Peyer's patch (tissue), 4 donors: ENCODE data around the gene PHLDB3. TPM values are rescaled to one million over a fixed set of nuclear protein-coding genes. Genes with fewer than 3 reads are reported as not detected.

ENCODE experiments used
- DNase-seq, 3 donors: peaks; one replicate each; pipeline ENCODE4 v3.0.0-alpha.2; 2017 to 2019
- H3K27ac ChIP-seq, 4 donors: fragments of 200-600 bp; sonication (generic); one replicate each; pipeline ENCODE4 v1.5.1; 2016 to 2019
- H3K27me3 ChIP-seq, 2 donors: fragments of 200-600 bp; sonication (generic); one replicate each; pipeline ENCODE4 v1.5.1; 2019
- H3K36me3 ChIP-seq, 3 donors: fragments of 200-600 bp; sonication (generic); one replicate each; pipeline ENCODE4 v1.5.1; 2016 to 2019
- H3K4me1 ChIP-seq, 4 donors: fragments of 200-600 bp; sonication (generic); one replicate each; pipeline ENCODE4 v1.5.1; 2016 to 2019
- H3K4me3 ChIP-seq, 4 donors: fragments of 200-600 bp; sonication (generic); 1 replicate in 3 of 4; 2 replicates in 1 of 4; pipeline ENCODE4 v1.5.1; 2016 to 2019; ENCODE audit warnings: mild to moderate bottlenecking in 1 of 4
- H3K9me3 ChIP-seq, 4 donors: fragments of 200-600 bp; sonication (generic); one replicate each; pipeline ENCODE4 v1.5.1; 2016 to 2019; ENCODE audit warnings: mild to moderate bottlenecking in 1 of 4
- CTCF ChIP-seq, 6 experiments: fragments of 450-650 bp in 4 of 6; fragments of 200-600 bp in 2 of 6; sonication (generic) in 1 of 6; IDR thresholded peaks; one replicate each; pipeline ENCODE4 v1.5.1; 2017 to 2019; ENCODE audit warnings: antibody characterized with exemption in 6 of 6, mild to moderate bottlenecking in 3 of 6, moderate library complexity in 1 of 6
- POLR2A ChIP-seq, 2 donors: fragments of 450-650 bp; IDR thresholded peaks; one replicate each; pipeline ENCODE4 v1.5.1; 2017; ENCODE audit warnings: antibody characterized with exemption in 2 of 2, mild to moderate bottlenecking in 2 of 2, moderate library complexity in 2 of 2
- total RNA-seq, 4 donors: library from RNA; depleted of rRNA; stranded (reverse); fragments of >200 nt; gene quantifications; one replicate each; pipeline ENCODE4 v1.1.0, GENCODE V29; 2016

The PHLDB3 gene
- total RNA-seq, 4 donors from 2014 or later = 13.0 to 23.4 (median 18.0) TPM

GRCh38 chr19:43425567-43426392 lies 78.8 kb downstream of the PHLDB3 start:
- H3K4me3 ChIP-seq = peak overlapping the region in 1 of 4 donors; percentile 11
- peak in 2 of 3 donors; percentile 87 to 90 for DNase-seq
- H3K27ac ChIP-seq = peak overlapping the region in 3 of 4 donors; percentile 53 to 65 (median 60)
- no peak for TF ChIP-seq POLR2A (IDR thresholded peaks at IDR 0.05)
- TF ChIP-seq CTCF (IDR thresholded peaks at IDR 0.05) = peak in 4 of 6 experiments; percentile 23 to 61 (median 58)
- H3K27me3 ChIP-seq = no peaks in the 10 kb centered on the region
- H3K9me3 ChIP-seq = no peaks in the 10 kb centered on the region
- H3K4me1 ChIP-seq = peaks cover 0 to 13% (median 0%) of the 10 kb centered on the region in 4 donors
- no peaks in the 10 kb centered on the region for H3K36me3 ChIP-seq

Other genes starting within 250 kb of the PHLDB3 start
- gene PSG9, start 235.2 kb downstream of the PHLDB3 start, total RNA-seq = not detected
- not detected for gene CD177, start 151.1 kb downstream of the PHLDB3 start, total RNA-seq
- gene TEX101, start 89.9 kb downstream of the PHLDB3 start, total RNA-seq = not detected
- gene LYPD3, start 39.1 kb downstream of the PHLDB3 start, total RNA-seq = under 1 TPM in 1 of 4 donors, not detected in 3; 0.67 TPM
- 100 to 1,000 TPM; 115 to 252 (median 199) TPM for gene ETHE1, start 22.5 kb upstream of the PHLDB3 start, total RNA-seq
- 1 to 10 TPM in 2 of 4 donors, under 1 TPM in 2; 0.53 to 1.7 (median 1.3) TPM for gene ZNF575, start 28.4 kb upstream of the PHLDB3 start, total RNA-seq
- gene XRCC1, start 70.8 kb upstream of the PHLDB3 start, total RNA-seq = 10 to 100 TPM; 18.4 to 49.5 (median 22.2) TPM
- 1 to 10 TPM in 3 of 4 donors, not detected in 1; 1.9 to 6.6 (median 2.8) TPM for gene PINLYP, start 71.1 kb upstream of the PHLDB3 start, total RNA-seq
- 10 to 100 TPM; 10.7 to 28.8 (median 18.5) TPM for gene IRGQ, start 91.4 kb upstream of the PHLDB3 start, total RNA-seq
- 10 to 100 TPM in 3 of 4 donors, 1 to 10 TPM in 1; 6.6 to 21.9 (median 16.5) TPM for gene ZNF576, start 91.8 kb upstream of the PHLDB3 start, total RNA-seq
- gene SRRM5, start 107.3 kb upstream of the PHLDB3 start, total RNA-seq = 1 to 10 TPM in 3 of 4 donors, not detected in 1; 1.2 to 2.7 (median 2.5) TPM
- gene ZNF428, start 114.9 kb upstream of the PHLDB3 start, total RNA-seq = 10 to 100 TPM; 10.5 to 28.1 (median 11.6) TPM
- 1 to 10 TPM in 1 of 4 donors, under 1 TPM in 1, not detected in 2; 0.80 to 1.4 TPM for gene CADM4, start 135.1 kb upstream of the PHLDB3 start, total RNA-seq
- 10 to 100 TPM in 3 of 4 donors, 1 to 10 TPM in 1; 7.0 to 21.2 (median 15.5) TPM for gene PLAUR, start 165.4 kb upstream of the PHLDB3 start, total RNA-seq
- gene IRGC, start 211.3 kb upstream of the PHLDB3 start, total RNA-seq = not detected